HFFc6 (cell line): Measurements from ENCODE around the gene VEGFB. TPM values are rescaled to one million over a fixed set of nuclear protein-coding genes. Genes with fewer than 3 reads are reported as not detected.

Experiments
- DNase-seq: peaks from one replicate; pipeline ENCODE4 v3.0.0-alpha.2; 2018
- H3K27ac Mint-ChIP-seq: 2 replicates; pipeline ENCODE4 v1.8.0; 2020; ENCODE audit warnings: mild to moderate bottlenecking, mixed read lengths
- H3K27me3 Mint-ChIP-seq: 2 replicates; pipeline ENCODE4 v1.8.0; 2021; ENCODE audit warnings: mild to moderate bottlenecking, moderate library complexity, mixed read lengths; ENCODE audit not compliant: insufficient read depth
- H3K36me3 Mint-ChIP-seq: 2 replicates; pipeline ENCODE4 v1.8.0; 2021; ENCODE audit warnings: low read depth, mixed read lengths
- H3K4me1 Mint-ChIP-seq: 2 replicates; pipeline ENCODE4 v1.8.0; 2020; ENCODE audit warnings: low read depth, mixed read lengths
- H3K4me3 Mint-ChIP-seq: 2 replicates; pipeline ENCODE4 v1.8.0; 2020; ENCODE audit warnings: mild to moderate bottlenecking, moderate library complexity, mixed read lengths
- H3K9me3 Mint-ChIP-seq: 2 replicates; pipeline ENCODE4 v1.8.0; 2020; ENCODE audit warnings: mild to moderate bottlenecking, mixed read lengths
- total RNA-seq, 6 experiments: library from RNA; stranded (reverse); fragmentation: NEBNext Ultra II Directional; extraction: Animal tissue kit (Norgen Biotek cat#: 25700); gene quantifications; 2 replicates in 1 of 6; 3 replicates in 5 of 6; pipeline ENCODE4 v1.2.3, GENCODE V29; 2021
- TF ChIP-seq, protein P1 (sequence below): fragments of 200-600 bp; sonication (generic); IDR thresholded peaks from 2 replicates; pipeline ENCODE4 v1.5.0; 2021; ENCODE audit warnings: antibody characterized with exemption, mild to moderate bottlenecking

VEGFB gene
- total RNA-seq, 6 experiments from 2014 or later = 65.1 to 80.6 (median 71.2) TPM

DNA sequence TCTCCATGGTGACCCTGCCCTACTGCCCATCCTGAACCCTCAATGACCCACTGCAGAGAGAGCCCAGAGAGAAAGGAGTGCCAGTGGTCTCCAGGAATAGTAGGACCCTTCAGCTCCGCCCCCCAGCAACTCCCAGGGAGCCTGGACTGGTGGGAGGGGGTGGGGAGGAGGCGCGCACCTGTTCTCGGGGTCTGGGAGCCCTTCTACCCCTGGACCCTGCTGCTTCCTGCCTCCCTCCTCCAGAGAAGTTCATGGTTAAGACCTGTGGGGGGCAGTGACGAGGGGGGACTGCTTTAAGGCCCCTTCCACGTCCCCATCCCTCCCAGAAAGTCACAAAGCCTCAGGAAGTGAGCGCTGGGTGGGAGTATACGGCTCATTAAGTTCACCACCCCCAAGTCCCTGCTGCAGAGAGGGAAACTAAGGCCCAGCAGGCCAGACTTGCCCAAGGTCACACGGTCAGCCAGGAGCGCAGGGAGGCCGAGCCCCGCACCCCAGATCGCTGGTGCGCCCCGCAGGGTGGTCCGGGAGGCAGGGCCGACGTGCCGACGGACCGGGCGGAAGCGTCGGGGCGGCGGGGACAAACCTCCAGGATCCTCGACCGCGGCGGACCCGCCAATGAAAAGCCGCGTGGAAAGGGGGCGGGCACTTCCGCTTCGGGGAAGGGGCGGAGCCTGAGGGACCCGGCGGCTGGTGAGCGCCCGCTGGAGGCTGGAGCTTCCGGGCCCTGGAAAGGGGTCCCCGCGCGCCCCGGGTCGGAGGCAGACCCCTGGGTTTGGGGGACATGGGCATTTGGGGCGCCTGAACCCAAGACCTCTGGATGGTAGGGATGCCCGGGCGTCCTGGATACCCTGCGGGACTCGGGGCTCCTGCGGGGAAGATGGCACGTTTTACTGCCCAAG lies 8.5 kb upstream of the VEGFB start, which contains the start of the genes NUDT22 and TRPT1:
TSS of gene NUDT22 (plus strand) at position 667 of the 899 bp plus-strand sequence. CDS start 379 bp downstream, outside the sequence.
TSS of gene TRPT1 (minus strand) at position 579 of the 899 bp plus-strand sequence. CDS start at position 253, 326 bp downstream.
- no peaks in the 10 kb centered on the region; the same call in 1 of the 2 replicates for H3K36me3 Mint-ChIP-seq
- TF ChIP-seq, protein P1, sequence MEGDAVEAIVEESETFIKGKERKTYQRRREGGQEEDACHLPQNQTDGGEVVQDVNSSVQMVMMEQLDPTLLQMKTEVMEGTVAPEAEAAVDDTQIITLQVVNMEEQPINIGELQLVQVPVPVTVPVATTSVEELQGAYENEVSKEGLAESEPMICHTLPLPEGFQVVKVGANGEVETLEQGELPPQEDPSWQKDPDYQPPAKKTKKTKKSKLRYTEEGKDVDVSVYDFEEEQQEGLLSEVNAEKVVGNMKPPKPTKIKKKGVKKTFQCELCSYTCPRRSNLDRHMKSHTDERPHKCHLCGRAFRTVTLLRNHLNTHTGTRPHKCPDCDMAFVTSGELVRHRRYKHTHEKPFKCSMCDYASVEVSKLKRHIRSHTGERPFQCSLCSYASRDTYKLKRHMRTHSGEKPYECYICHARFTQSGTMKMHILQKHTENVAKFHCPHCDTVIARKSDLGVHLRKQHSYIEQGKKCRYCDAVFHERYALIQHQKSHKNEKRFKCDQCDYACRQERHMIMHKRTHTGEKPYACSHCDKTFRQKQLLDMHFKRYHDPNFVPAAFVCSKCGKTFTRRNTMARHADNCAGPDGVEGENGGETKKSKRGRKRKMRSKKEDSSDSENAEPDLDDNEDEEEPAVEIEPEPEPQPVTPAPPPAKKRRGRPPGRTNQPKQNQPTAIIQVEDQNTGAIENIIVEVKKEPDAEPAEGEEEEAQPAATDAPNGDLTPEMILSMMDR = peak; percentile 23; the same call in 1 of the 2 replicates
- peak; percentile 71 for DNase-seq
- H3K9me3 Mint-ChIP-seq = no peaks in the 10 kb centered on the region
- H3K27me3 Mint-ChIP-seq = no peaks in the 10 kb centered on the region; the same call in 1 of the 2 replicates
- peak within 1 kb of the TSS; percentile 64 for H3K27ac Mint-ChIP-seq
- peak within 1 kb of the TSS; percentile 87 for H3K4me3 Mint-ChIP-seq
- peaks cover 33% of the 10 kb centered on the region for H3K4me1 Mint-ChIP-seq

DNA sequence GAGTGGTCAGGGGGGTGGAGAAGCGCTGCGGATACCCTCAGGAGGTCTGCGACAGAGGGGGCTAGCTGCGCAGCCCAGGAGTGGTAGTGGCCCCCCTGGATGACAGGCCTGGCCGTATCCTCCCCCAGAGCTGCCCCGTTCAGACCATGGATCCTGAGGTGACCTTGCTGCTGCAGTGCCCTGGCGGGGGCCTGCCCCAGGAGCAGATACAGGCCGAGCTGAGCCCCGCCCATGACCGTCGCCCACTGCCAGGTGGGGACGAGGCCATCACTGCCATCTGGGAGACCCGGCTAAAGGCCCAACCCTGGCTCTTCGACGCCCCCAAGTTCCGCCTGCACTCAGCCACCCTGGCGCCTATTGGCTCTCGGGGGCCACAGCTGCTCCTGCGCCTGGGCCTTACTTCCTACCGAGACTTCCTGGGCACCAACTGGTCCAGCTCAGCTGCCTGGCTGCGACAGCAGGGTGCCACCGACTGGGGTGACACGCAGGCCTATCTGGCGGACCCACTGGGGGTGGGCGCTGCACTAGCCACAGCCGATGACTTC lies 7.8 kb upstream of the VEGFB start:
- DNase-seq = no peak
- Mint-ChIP-seq H3K27me3 (no peaks in the 10 kb centered on the region; the same call in 1 of the 2 replicates), H3K4me3 (peak overlapping the region; percentile 87), H3K4me1 (peaks cover 35% of the 10 kb centered on the region), H3K36me3 (no peaks in the 10 kb centered on the region; the same call in 1 of the 2 replicates), H3K27ac (peak overlapping the region; percentile 59), H3K9me3 (no peaks in the 10 kb centered on the region)
- TF ChIP-seq, protein P1 = no peak

DNA sequence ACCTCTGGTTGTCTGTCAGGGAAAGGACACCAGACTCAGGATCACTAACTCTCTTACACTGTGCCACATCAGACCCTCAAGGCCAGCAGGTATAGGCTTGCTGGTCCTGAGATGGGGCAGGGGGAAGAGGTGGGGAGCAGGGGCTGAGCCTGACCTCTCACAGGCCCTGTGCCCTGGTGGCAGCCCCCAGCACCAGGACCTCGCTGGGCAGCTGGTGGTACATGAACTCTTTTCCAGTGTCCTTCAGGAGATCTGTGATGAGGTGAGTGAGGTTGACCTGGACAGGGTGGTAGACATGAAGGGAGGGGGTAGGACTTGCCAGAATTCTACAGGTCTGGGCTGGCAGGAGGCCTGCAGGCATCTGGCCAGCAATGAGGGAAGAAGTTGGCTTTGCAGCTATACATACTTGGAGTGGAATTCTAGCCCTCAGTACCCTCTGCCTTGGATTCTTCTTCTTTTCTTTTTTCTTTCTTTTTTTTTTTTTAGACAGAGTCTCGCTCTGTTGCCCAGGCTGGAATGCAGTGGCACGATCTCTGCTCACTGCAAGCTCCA lies 6.9 kb upstream of the VEGFB start:
- H3K27ac Mint-ChIP-seq = peak overlapping the region; percentile 48; the same call in 1 of the 2 replicates
- H3K4me1 Mint-ChIP-seq = peaks cover 40% of the 10 kb centered on the region
- DNase-seq = no peak
- H3K9me3 Mint-ChIP-seq = no peaks in the 10 kb centered on the region
- no peaks in the 10 kb centered on the region; the same call in 1 of the 2 replicates for H3K36me3 Mint-ChIP-seq
- H3K27me3 Mint-ChIP-seq = no peaks in the 10 kb centered on the region; the same call in 1 of the 2 replicates
- H3K4me3 Mint-ChIP-seq = peak overlapping the region; percentile 87
- TF ChIP-seq, protein P1 = no peak

DNA sequence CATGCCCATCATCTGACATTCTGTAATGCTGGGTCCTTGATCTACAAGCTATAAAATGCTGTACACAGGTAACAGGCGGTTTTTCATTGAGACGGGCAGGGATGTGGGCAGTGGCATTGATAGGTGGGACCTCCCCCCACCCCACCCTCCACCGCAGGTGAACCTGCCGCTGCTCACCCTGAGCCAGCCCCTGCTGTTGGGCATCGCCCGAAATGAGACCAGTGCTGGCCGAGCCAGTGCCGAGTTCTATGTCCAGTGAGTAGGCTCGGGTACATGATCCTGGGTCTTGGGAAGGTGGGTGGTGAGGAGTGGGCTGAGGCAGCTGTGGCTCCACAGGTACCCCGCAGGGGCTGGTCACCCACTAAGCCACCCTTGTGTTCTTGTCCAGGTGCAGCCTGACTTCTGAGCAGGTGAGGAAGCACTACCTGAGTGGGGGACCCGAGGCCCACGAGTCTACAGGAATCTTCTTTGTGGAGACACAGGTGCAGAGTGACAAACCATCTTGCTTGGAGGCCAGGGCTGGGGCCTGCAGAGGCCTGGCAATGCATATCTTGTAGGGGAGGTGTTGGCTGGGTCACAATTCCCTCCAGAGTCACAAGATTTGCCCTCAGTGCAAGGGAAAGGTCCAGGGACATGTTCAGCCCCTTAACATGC lies 5.2 kb upstream of the VEGFB start:
- TF ChIP-seq, protein P1 = no peak
- H3K27ac Mint-ChIP-seq = no peak overlapping the region; the same call in 1 of the 2 replicates
- peaks cover 35% of the 10 kb centered on the region for H3K4me1 Mint-ChIP-seq
- peak overlapping the region; percentile 86; the same call in 1 of the 2 replicates for H3K4me3 Mint-ChIP-seq
- DNase-seq = no peak
- H3K9me3 Mint-ChIP-seq = no peaks in the 10 kb centered on the region
- no peaks in the 10 kb centered on the region; the same call in 1 of the 2 replicates for H3K36me3 Mint-ChIP-seq
- H3K27me3 Mint-ChIP-seq = no peaks in the 10 kb centered on the region; the same call in 1 of the 2 replicates

DNA sequence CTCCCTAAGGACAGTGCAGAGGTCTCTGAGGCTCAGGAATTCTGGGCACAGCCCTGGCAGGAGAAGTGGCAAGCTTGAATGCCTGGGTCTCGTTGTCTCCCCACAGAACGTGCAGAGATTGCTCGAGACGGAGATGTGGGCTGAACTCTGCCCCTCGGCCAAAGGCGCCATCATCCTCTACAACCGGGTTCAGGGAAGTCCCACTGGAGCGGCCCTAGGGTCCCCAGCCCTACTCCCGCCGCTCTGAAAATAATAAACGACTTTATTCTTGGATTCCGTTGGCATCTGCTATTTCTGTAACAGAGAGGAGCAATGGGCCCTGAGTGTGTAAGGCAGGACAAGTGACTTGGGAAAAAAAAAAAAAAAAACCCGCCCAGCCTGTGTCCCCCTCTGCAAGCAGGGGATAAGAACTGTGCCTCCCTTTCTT lies 4.6 kb upstream of the VEGFB start:
- H3K4me1 Mint-ChIP-seq = peaks cover 34% of the 10 kb centered on the region
- DNase-seq = no peak
- H3K36me3 Mint-ChIP-seq = no peaks in the 10 kb centered on the region; the same call in 1 of the 2 replicates
- TF ChIP-seq, protein P1 = no peak
- H3K4me3 Mint-ChIP-seq = peak overlapping the region; percentile 86
- no peaks in the 10 kb centered on the region for H3K9me3 Mint-ChIP-seq
- no peaks in the 10 kb centered on the region; the same call in 1 of the 2 replicates for H3K27me3 Mint-ChIP-seq
- peak overlapping the region; percentile 69; the same call in 1 of the 2 replicates for H3K27ac Mint-ChIP-seq
